ENCODE data around the gene CD2AP.

CD2AP gene

DNA sequence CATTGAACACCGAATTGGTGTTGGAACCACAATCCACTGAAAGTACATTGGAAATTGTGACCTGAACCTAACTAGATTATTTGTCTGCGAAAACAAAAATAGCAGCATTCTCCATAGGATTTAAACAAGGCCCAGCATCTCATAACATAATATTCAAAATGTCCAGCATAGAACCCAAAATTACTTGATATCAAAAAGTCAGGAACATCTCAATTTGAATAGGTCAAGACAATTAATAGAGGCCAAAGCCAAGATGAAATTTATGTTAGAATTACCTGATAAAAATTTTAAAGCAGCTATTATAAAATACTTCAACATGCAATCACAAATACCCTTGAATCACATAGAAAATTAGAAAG is 42.4 kb upstream of the CD2AP start:
- H3K27me3 ChIP-seq (ENCODE audit: insufficient read depth, poor library complexity, severe bottlenecking): no peaks in the 10 kb centered on the region
- TF ChIP-seq GABPA (IDR thresholded peaks at IDR 0.05; ENCODE audit: low read depth) (no peak), POLR2AphosphoS5 (IDR thresholded peaks at IDR 0.05; ENCODE audit: low read depth) (no peak), SPI1 (IDR thresholded peaks at IDR 0.05; ENCODE audit: borderline replicate concordance, low read depth) (no peak)
- TF ChIP-seq, protein P1, sequence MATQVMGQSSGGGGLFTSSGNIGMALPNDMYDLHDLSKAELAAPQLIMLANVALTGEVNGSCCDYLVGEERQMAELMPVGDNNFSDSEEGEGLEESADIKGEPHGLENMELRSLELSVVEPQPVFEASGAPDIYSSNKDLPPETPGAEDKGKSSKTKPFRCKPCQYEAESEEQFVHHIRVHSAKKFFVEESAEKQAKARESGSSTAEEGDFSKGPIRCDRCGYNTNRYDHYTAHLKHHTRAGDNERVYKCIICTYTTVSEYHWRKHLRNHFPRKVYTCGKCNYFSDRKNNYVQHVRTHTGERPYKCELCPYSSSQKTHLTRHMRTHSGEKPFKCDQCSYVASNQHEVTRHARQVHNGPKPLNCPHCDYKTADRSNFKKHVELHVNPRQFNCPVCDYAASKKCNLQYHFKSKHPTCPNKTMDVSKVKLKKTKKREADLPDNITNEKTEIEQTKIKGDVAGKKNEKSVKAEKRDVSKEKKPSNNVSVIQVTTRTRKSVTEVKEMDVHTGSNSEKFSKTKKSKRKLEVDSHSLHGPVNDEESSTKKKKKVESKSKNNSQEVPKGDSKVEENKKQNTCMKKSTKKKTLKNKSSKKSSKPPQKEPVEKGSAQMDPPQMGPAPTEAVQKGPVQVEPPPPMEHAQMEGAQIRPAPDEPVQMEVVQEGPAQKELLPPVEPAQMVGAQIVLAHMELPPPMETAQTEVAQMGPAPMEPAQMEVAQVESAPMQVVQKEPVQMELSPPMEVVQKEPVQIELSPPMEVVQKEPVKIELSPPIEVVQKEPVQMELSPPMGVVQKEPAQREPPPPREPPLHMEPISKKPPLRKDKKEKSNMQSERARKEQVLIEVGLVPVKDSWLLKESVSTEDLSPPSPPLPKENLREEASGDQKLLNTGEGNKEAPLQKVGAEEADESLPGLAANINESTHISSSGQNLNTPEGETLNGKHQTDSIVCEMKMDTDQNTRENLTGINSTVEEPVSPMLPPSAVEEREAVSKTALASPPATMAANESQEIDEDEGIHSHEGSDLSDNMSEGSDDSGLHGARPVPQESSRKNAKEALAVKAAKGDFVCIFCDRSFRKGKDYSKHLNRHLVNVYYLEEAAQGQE (IDR thresholded peaks at IDR 0.05; ENCODE audit: insufficient replicate concordance, low read depth): no peak
- TF ChIP-seq, protein P2, sequence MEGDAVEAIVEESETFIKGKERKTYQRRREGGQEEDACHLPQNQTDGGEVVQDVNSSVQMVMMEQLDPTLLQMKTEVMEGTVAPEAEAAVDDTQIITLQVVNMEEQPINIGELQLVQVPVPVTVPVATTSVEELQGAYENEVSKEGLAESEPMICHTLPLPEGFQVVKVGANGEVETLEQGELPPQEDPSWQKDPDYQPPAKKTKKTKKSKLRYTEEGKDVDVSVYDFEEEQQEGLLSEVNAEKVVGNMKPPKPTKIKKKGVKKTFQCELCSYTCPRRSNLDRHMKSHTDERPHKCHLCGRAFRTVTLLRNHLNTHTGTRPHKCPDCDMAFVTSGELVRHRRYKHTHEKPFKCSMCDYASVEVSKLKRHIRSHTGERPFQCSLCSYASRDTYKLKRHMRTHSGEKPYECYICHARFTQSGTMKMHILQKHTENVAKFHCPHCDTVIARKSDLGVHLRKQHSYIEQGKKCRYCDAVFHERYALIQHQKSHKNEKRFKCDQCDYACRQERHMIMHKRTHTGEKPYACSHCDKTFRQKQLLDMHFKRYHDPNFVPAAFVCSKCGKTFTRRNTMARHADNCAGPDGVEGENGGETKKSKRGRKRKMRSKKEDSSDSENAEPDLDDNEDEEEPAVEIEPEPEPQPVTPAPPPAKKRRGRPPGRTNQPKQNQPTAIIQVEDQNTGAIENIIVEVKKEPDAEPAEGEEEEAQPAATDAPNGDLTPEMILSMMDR (IDR thresholded peaks at IDR 0.05; ENCODE audit: insufficient read depth, low read length): no peak
- H3K27ac ChIP-seq (replicated peaks): no peak overlapping the region
- H3K4me3 ChIP-seq (replicated peaks; ENCODE audit: insufficient read depth, low read length): no peak overlapping the region
- no peak for DNase-seq (ENCODE audit: low read depth in 1 of 2, low spot score in 1 of 2)

DNA sequence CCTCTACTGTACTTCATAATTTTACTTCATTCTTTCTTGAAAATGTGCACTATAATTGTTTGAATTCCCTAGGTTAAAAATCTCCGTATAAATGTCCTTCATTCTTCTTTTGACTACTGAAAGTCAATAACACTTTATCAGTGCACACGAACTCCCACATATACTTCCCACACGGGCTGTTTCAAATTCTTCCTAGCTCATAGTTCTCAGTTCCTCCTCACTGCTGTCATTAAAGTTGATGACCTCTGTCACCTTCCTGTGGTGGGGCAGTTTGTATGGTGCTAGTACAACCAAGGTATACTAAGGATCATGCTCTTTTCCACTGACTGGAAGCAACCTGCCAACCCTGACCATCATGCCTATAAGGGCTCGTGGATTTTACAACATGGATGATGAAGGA is 40.0 kb upstream of the CD2AP start:
- no peak for TF ChIP-seq SPI1 (IDR thresholded peaks at IDR 0.05; ENCODE audit: borderline replicate concordance, low read depth)
- TF ChIP-seq, protein P1 (IDR thresholded peaks at IDR 0.05; ENCODE audit: insufficient replicate concordance, low read depth): no peak
- no peak for TF ChIP-seq POLR2AphosphoS5 (IDR thresholded peaks at IDR 0.05; ENCODE audit: low read depth)
- TF ChIP-seq, protein P2 (IDR thresholded peaks at IDR 0.05; ENCODE audit: insufficient read depth, low read length): no peak
- TF ChIP-seq GABPA (IDR thresholded peaks at IDR 0.05; ENCODE audit: low read depth): no peak
- H3K4me3 ChIP-seq (replicated peaks; ENCODE audit: insufficient read depth, low read length): no peak overlapping the region
- no peak for DNase-seq (ENCODE audit: low read depth in 1 of 2, low spot score in 1 of 2)
- H3K27me3 ChIP-seq (ENCODE audit: insufficient read depth, poor library complexity, severe bottlenecking): no peaks in the 10 kb centered on the region
- no peak overlapping the region for H3K27ac ChIP-seq (replicated peaks)

DNA sequence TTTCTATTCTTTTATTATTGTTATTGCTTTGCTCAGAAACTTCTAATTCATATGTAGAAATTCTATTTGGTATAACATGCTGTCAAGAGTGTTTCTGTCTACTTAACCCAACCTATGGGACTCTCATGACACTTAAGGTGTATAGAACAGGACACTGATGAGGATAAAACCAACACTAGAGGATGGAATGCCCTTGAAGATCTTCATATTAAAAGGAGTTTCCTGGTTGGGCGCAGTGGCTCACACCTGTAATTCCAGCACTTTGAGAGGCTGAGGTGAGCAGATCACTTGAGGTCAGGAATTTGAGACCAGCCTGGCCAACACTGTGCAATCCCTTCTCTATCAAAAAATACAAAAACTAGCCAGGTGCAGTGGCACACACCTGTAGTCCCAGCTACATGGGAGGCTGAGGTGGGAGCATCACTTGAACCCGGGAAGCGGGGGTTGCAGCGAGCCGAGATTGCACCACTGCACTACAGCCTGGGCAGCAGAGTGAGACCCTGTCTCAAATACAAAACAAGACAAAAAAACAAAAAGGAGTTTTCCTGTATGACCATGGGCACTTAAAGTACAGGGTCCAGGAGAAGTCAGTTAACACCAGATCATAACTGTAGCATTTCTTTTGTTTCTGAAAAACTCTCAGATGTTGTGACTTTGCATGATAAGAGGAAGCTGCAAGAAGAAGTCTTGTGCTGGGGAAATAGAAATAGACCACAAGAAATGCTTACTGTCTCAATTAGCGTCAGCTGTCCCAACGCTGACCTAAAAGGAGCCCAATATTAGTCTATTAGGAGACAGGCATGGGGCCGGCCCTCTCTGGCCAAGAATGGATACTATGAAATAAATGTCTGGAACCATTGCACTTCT is 38.9 kb upstream of the CD2AP start:
- Histone ChIP-seq H3K27ac (replicated peaks) (no peak overlapping the region), H3K27me3 (ENCODE audit: insufficient read depth, poor library complexity, severe bottlenecking) (no peaks in the 10 kb centered on the region), H3K4me3 (replicated peaks; ENCODE audit: insufficient read depth, low read length) (no peak overlapping the region)
- TF ChIP-seq SPI1 (IDR thresholded peaks at IDR 0.05; ENCODE audit: borderline replicate concordance, low read depth) (peak; percentile 40; the same call in 1 of the 2 replicates), GABPA (IDR thresholded peaks at IDR 0.05; ENCODE audit: low read depth) (no peak), POLR2AphosphoS5 (IDR thresholded peaks at IDR 0.05; ENCODE audit: low read depth) (no peak)
- TF ChIP-seq, protein P1 (IDR thresholded peaks at IDR 0.05; ENCODE audit: insufficient replicate concordance, low read depth): no peak
- TF ChIP-seq, protein P2 (IDR thresholded peaks at IDR 0.05; ENCODE audit: insufficient read depth, low read length): no peak
- peak in 1 of 2 experiments; percentile 24 for DNase-seq (ENCODE audit: low read depth in 1 of 2, low spot score in 1 of 2)

Data from HL-60 (cell line).